Right lobe of liver (tissue), 6 donors: ENCODE measurements around the gene THBS3. TPM values are rescaled to one million over a fixed set of nuclear protein-coding genes. Genes with fewer than 3 reads are reported as not detected.
A peak's percentile ranks its signal among the peaks of the same experiment; 100 is the strongest.
"Not testable (repeated sequence)": the region's sequence is repeated elsewhere in the genome, so short reads cannot be mapped to it uniquely, and the experiment has no call there.

ENCODE experiments used
- ATAC-seq, 4 donors: fragments of 200-7000 bp; cut with Tn5 transposase; one replicate each; pipeline ENCODE4 v1.9.1; 2020; ENCODE audit warnings: mild to moderate bottlenecking in 4 of 4, moderate library complexity in 4 of 4
- DNase-seq, 3 donors: peaks; one replicate each; pipeline ENCODE4 v3.0.0-alpha.2; 2020
- H3K27ac ChIP-seq, 3 donors: fragments of 200-600 bp; one replicate each; pipeline ENCODE4 v1.8.0; 2022
- H3K27me3 ChIP-seq, 2 donors: fragments of 200-600 bp; one replicate each; pipeline ENCODE4 v1.8.0; 2022
- H3K36me3 ChIP-seq, 4 donors: fragments of 200-600 bp; sonication (generic) in 1 of 4; one replicate each; pipeline versions ENCODE4 v1.5.1 to v1.8.0; 2017 to 2022; ENCODE audit warnings: control low read depth in 1 of 4
- H3K4me1 ChIP-seq, 4 donors: fragments of 200-600 bp; sonication (generic) in 1 of 4; one replicate each; pipeline versions ENCODE4 v1.5.1 to v1.8.0; 2017 to 2022; ENCODE audit warnings: control low read depth in 1 of 4
- H3K4me3 ChIP-seq, 3 donors: fragments of 200-600 bp; one replicate each; pipeline ENCODE4 v1.8.0; 2022
- H3K9me3 ChIP-seq, 4 donors: fragments of 200-600 bp; sonication (generic) in 1 of 4; one replicate each; pipeline versions ENCODE4 v1.5.1 to v1.8.0; 2017 to 2022; ENCODE audit warnings: control low read depth in 1 of 4
- POLR2A ChIP-seq: fragments of 450-650 bp; IDR thresholded peaks from one replicate; pipeline ENCODE4 v1.6.1; 2017; ENCODE audit warnings: antibody characterized with exemption, mild to moderate bottlenecking
- WGBS: methylation state at CpG from one replicate; pipeline ENCODE4 v1.1.6; 2018; ENCODE audit warnings: low coverage, low lambda C conversion rate; ENCODE audit not compliant: insufficient coverage; ENCODE audit errors: missing lambda C conversion rate; 5-methylcytosine and 5-hydroxymethylcytosine counted together
- intact Hi-C, 2 donors: fragments of 100-400 bp; cut with DNase I; formaldehyde crosslinking; loops; one replicate each; pipeline versions ENCODE4 v1.11.2 to v1.14.1; 2022
- total RNA-seq, 6 experiments: library from RNA; depleted of rRNA in 2 of 6; stranded (reverse); fragments of >200 nt in 2 of 6; fragmentation: NEBNext Ultra II Directional in 3 of 6; extraction: Animal tissue kit (Norgen Biotek cat#: 25700) in 3 of 6; gene quantifications; one replicate each; pipeline versions ENCODE4 v1.1.0 to v1.2.4, GENCODE V29; 2016 to 2023
- TF ChIP-seq, protein P1 (sequence below), 4 donors: fragments of 200-600 bp in 3 of 4; fragments of 450-650 bp in 1 of 4; IDR thresholded peaks; one replicate each; pipeline versions ENCODE4 v1.5.1 to v1.8.0; 2016 to 2022; ENCODE audit warnings: antibody characterized with exemption in 4 of 4, mild to moderate bottlenecking in 2 of 4
- donor health status: DM: no; HTN: yes; CAD: no.
- donor health status: DM: no; HTN: no; CAD: no.
- donor health status: DM: no; HTN: no; CAD: no.
- donor health status: DM: no; HTN: yes; CAD: no.
- donor health status: DM: no; HTN: yes; CAD: no.

THBS3 gene
- total RNA-seq, 6 experiments from 2014 or later, result 4.0 to 14.4 (median 10.5) TPM

DNA sequence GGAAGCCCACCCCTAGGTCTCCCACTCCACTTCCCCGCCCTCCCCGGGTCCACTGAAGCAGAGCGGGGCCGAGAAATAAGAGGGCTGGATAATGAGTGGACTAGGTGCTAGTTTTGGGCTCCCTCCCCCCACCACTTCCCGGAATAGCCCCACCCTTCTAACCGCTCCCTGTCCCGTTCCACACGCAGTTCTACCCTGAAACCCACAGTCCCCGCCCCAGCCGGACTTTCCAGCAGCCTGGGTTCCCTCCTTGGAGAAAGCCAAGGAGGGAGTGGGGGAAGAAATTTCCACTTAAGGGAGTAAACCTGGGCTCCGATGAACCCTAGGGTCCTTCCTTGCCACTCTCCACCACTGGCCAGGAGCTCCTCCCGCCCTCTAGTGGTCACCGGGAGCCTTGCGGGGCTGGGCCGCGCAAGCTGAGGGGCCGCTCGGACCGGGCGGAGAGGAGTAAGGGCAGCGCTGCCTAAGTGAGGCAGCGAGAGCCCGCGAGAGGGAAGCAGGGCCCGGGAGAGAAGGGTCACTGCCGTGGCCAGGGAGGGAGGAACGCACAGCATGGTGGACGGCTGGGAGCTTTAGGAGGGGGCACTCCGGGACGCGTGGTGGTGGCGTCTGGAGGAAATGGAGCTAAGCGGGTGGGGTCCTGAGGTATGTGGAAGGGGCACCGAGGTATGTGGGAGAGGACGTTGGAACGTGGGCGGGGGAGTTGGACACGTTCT, 14.3 kb downstream of the THBS3 start:
- H3K27ac ChIP-seq, result peak overlapping the region in 2 of 3 donors; percentile 12 to 21
- intact Hi-C loops, result no loop called here
- ATAC-seq, result peak; percentile 91 to 92 (median 92)
- peak; percentile 82 to 85 (median 83) for DNase-seq
- peak overlapping the region; percentile 24 to 42 (median 27) for H3K4me3 ChIP-seq
- no peaks in the 10 kb centered on the region for H3K27me3 ChIP-seq
- H3K9me3 ChIP-seq, result no peaks in the 10 kb centered on the region
- WGBS, result 2% methylated on average over 26 of the region's 38 CpGs
- H3K4me1 ChIP-seq, result peaks cover 0 to 22% (median 2%) of the 10 kb centered on the region in 4 donors
- H3K36me3 ChIP-seq, result no peaks in the 10 kb centered on the region
- TF ChIP-seq POLR2A, result peak; percentile 23
- TF ChIP-seq, protein P1, sequence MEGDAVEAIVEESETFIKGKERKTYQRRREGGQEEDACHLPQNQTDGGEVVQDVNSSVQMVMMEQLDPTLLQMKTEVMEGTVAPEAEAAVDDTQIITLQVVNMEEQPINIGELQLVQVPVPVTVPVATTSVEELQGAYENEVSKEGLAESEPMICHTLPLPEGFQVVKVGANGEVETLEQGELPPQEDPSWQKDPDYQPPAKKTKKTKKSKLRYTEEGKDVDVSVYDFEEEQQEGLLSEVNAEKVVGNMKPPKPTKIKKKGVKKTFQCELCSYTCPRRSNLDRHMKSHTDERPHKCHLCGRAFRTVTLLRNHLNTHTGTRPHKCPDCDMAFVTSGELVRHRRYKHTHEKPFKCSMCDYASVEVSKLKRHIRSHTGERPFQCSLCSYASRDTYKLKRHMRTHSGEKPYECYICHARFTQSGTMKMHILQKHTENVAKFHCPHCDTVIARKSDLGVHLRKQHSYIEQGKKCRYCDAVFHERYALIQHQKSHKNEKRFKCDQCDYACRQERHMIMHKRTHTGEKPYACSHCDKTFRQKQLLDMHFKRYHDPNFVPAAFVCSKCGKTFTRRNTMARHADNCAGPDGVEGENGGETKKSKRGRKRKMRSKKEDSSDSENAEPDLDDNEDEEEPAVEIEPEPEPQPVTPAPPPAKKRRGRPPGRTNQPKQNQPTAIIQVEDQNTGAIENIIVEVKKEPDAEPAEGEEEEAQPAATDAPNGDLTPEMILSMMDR (IDR thresholded peaks at IDR 0.05), result peak; percentile 94 to 99 (median 97)

DNA sequence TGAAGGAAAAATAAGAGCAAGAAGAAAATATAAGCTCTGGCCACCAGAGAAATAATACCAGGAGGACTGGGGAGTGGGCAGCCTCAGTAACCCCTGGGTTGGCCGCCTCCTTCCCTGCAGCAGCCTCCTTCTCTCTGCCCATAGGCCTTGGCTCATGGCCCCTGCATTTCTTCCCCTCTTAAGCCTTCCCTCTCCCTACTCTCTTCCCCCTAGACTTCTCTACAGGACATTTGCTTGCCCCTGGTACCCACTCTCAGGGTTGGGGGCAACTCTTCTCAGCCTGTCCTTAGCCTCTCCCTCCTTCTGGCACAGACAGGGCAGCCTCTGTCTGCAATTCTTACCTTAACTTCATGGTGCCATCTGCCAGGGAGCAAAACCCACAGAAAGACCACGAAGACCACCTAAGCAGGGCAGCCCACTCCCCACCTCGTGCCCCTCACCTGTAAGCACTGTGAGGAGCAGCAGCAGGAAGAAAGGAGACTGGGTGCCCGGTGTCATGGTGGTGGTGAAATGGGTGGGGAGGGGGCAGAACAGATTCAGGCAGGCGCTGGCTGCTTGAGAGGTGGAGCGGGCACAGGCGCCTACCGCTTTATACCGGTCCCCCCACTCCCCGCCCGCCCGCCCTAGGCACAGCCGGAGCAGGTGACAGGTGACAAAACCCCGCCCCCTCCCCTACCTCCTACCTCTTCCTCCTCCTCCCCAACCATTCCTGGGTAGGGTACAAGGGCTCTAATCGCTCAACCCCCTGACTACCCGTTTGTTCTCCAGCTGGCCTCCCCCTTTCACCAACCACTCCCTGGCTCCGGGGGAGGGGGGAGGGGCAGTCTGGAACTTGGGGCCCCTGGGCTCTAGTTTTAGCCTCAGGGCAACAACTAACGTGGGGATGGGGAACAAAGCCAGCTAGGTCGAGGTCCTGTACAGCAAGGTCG, 15.1 kb downstream of the THBS3 start:
- 25% methylated on average over 6 of the region's 20 CpGs for WGBS
- intact Hi-C loops, result no loop called here
- no peaks in the 10 kb centered on the region for H3K9me3 ChIP-seq
- ATAC-seq, result peak in 1 of 4 donors; percentile 1
- peak in 1 of 3 donors; percentile 53 for DNase-seq
- peaks cover 0 to 22% (median 2%) of the 10 kb centered on the region in 4 donors for H3K4me1 ChIP-seq
- TF ChIP-seq, protein P1 (IDR thresholded peaks at IDR 0.05), result no peak
- TF ChIP-seq POLR2A, result no peak
- no peaks in the 10 kb centered on the region for H3K27me3 ChIP-seq
- peak overlapping the region; percentile 24 to 42 (median 27) for H3K4me3 ChIP-seq
- no peaks in the 10 kb centered on the region for H3K36me3 ChIP-seq
- H3K27ac ChIP-seq, result peak overlapping the region in 2 of 3 donors; percentile 12 to 21

DNA sequence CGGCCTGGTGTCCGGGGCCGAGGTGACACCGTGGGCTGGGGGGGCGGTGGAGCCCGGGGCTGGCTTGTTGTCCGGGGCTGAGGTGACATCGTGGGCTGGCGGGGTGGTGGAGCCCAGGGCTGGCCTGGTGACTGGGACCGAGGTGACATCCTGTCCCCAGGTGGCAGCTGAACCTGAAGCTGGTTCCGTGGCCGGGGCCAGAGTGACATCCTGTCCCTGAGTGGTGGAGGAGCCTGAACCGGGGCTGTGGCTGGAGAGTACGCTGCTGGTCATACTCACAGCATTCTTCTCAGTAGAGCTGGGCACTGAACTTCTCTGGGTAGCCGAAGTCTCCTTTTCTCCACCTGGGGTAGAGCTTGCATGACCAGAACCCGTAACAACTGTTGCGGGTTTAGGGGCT, 15.8 kb downstream of the THBS3 start:
- ATAC-seq (no peak), DNase-seq (peak in 1 of 3 donors; percentile 55)

DNA sequence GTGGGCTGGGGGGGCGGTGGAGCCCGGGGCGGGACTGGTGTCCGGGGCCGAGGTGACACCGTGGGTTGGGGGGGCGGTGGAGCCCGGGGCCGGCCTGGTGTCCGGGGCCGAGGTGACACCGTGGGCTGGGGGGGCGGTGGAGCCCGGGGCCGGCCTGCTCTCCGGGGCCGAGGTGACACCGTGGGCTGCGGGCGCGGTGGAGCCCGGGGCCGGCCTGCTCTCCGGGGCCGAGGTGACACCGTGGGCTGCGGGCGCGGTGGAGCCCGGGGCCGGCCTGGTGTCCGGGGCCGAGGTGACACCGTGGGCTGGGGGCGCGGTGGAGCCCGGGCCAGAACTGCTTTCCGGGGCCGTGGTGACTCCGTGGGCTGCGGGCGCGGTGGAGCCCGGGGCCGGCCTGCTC, 17.8 kb downstream of the THBS3 start:
- H3K27me3 ChIP-seq, ATAC-seq, H3K4me3 ChIP-seq, intact Hi-C loops, H3K27ac ChIP-seq, H3K9me3 ChIP-seq, H3K36me3 ChIP-seq, DNase-seq: not testable (repeated sequence)
- 88% methylated on average over 19 of the region's 45 CpGs for WGBS
- peaks cover 0 to 20% (median 2%) of the 10 kb centered on the region in 4 donors for H3K4me1 ChIP-seq

More for the DNA sequence above, 15.8 kb downstream of the THBS3 start:
- no peaks in the 10 kb centered on the region for H3K27me3 ChIP-seq
- peaks cover 0 to 22% (median 2%) of the 10 kb centered on the region in 4 donors for H3K4me1 ChIP-seq
- H3K27ac ChIP-seq, result no peak overlapping the region
- TF ChIP-seq, protein P1 (IDR thresholded peaks at IDR 0.05), result no peak
- TF ChIP-seq POLR2A, result no peak
- no peaks in the 10 kb centered on the region for H3K36me3 ChIP-seq
- no peaks in the 10 kb centered on the region for H3K9me3 ChIP-seq
- WGBS, result 83% methylated on average over 1 of the region's 17 CpGs
- no peak overlapping the region for H3K4me3 ChIP-seq
- intact Hi-C loops, result no loop called here
